ENCODE results near the gene ULK1.
"Not testable (repeated sequence)": the region's sequence is repeated elsewhere in the genome, so short reads cannot be mapped to it uniquely, and the experiment has no call there.

DNA sequence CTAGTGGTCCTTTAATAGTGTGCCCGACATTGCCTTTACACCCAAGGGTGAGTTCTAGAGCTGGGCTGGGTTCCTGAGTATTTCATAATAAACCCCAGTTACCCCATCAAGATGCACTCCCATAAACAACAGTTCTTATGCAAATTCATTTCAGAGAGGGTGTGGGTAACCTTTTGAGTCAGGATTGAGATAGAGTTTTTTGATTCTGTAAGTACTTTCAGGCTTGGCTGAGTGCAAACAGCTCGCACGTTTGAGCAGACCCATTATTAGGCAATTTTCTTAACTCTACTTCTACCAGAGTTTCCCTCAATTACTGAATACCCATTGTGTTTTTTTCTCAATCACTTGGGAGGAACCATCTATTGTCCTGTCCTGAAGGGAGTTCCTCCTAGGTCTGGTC is 16.0 kb upstream of the ULK1 start:
- TF ChIP-seq, protein P1, sequence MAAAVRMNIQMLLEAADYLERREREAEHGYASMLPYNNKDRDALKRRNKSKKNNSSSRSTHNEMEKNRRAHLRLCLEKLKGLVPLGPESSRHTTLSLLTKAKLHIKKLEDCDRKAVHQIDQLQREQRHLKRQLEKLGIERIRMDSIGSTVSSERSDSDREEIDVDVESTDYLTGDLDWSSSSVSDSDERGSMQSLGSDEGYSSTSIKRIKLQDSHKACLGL (CRISPR knock-in tag; IDR thresholded peaks at IDR 0.05) = not testable (repeated sequence)
- not testable (repeated sequence) for TF ChIP-seq KDM1A (CRISPR knock-in tag; IDR thresholded peaks at IDR 0.05); KMT2B (CRISPR knock-in tag; IDR thresholded peaks at IDR 0.05); FOXP1 (IDR thresholded peaks at IDR 0.05); FOXP1 (CRISPR knock-in tag; IDR thresholded peaks at IDR 0.05); MTA1 (CRISPR knock-in tag; IDR thresholded peaks at IDR 0.05; ENCODE audit: borderline replicate concordance); NFYB (CRISPR knock-in tag; IDR thresholded peaks at IDR 0.05)
- TF ChIP-seq, protein P2, sequence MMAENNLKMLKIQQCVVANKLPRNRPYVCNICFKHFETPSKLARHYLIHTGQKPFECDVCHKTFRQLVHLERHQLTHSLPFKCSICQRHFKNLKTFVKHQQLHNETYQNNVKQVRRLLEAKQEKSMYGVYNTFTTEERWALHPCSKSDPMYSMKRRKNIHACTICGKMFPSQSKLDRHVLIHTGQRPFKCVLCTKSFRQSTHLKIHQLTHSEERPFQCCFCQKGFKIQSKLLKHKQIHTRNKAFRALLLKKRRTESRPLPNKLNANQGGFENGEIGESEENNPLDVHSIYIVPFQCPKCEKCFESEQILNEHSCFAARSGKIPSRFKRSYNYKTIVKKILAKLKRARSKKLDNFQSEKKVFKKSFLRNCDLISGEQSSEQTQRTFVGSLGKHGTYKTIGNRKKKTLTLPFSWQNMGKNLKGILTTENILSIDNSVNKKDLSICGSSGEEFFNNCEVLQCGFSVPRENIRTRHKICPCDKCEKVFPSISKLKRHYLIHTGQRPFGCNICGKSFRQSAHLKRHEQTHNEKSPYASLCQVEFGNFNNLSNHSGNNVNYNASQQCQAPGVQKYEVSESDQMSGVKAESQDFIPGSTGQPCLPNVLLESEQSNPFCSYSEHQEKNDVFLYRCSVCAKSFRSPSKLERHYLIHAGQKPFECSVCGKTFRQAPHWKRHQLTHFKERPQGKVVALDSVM (CRISPR knock-in tag; IDR thresholded peaks at IDR 0.05) = not testable (repeated sequence)
- TF ChIP-seq, protein P3, sequence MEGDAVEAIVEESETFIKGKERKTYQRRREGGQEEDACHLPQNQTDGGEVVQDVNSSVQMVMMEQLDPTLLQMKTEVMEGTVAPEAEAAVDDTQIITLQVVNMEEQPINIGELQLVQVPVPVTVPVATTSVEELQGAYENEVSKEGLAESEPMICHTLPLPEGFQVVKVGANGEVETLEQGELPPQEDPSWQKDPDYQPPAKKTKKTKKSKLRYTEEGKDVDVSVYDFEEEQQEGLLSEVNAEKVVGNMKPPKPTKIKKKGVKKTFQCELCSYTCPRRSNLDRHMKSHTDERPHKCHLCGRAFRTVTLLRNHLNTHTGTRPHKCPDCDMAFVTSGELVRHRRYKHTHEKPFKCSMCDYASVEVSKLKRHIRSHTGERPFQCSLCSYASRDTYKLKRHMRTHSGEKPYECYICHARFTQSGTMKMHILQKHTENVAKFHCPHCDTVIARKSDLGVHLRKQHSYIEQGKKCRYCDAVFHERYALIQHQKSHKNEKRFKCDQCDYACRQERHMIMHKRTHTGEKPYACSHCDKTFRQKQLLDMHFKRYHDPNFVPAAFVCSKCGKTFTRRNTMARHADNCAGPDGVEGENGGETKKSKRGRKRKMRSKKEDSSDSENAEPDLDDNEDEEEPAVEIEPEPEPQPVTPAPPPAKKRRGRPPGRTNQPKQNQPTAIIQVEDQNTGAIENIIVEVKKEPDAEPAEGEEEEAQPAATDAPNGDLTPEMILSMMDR (CRISPR knock-in tag; IDR thresholded peaks at IDR 0.05) = not testable (repeated sequence)

Measured in HepG2 (cell line).